Testis (tissue), 3 donors: Measurements from ENCODE around the gene ELP2. TPM values are rescaled to one million over a fixed set of nuclear protein-coding genes. Genes with fewer than 3 reads are reported as not detected.

Source experiments
- DNase-seq: peaks from one replicate; pipeline ENCODE4 v3.0.0-alpha.2; 2019
- H3K27ac ChIP-seq, 2 donors: fragments of 200-600 bp; sonication (generic); one replicate each; pipeline ENCODE4 v1.5.1; 2019
- H3K27me3 ChIP-seq: fragments of 200-600 bp; sonication (generic); one replicate; pipeline ENCODE4 v1.5.1; 2019
- H3K36me3 ChIP-seq: fragments of 200-600 bp; sonication (generic); one replicate; pipeline ENCODE4 v1.5.1; 2017; ENCODE audit warnings: low read depth; ENCODE audit errors: missing control alignments
- H3K4me1 ChIP-seq: fragments of 200-600 bp; sonication (generic); one replicate; pipeline ENCODE4 v1.5.1; 2019
- H3K4me3 ChIP-seq, 2 donors: fragments of 200-600 bp; sonication (generic); one replicate each; pipeline ENCODE4 v1.5.1; 2017 to 2019
- H3K9me3 ChIP-seq: fragments of 200-600 bp; sonication (generic); one replicate; pipeline ENCODE4 v1.5.1; 2017
- POLR2A ChIP-seq: fragments of 450-650 bp; IDR thresholded peaks from one replicate; pipeline ENCODE4 v1.6.1; 2017; ENCODE audit warnings: antibody characterized with exemption, mild to moderate bottlenecking, moderate library complexity
- WGBS, 2 donors: methylation state at CpG; one replicate each; pipeline ENCODE4 v1.1.5; 2018; 5-methylcytosine and 5-hydroxymethylcytosine counted together
- intact Hi-C: fragments of 100-400 bp; cut with DNase I; formaldehyde crosslinking; loops from one replicate; pipeline ENCODE4 v1.15.1; 2023; ENCODE audit warnings: low total_unique reads
- polyA plus RNA-seq: library from polyadenylated mRNA; stranded (reverse); fragments of 350-450 nt; fragmentation: Illumina TruSeq; extraction: RNeasy Lipid Tissue Mini Kit (QIAGEN cat#74804); gene quantifications from one replicate; pipeline ENCODE4 v1.2.3, GENCODE V29; 2014; ENCODE audit warnings: low read depth, low replicate concordance; ENCODE audit not compliant: insufficient read depth
- total RNA-seq, 2 donors: library from RNA; depleted of rRNA; stranded (reverse); fragments of >200 nt; gene quantifications; one replicate each; pipeline ENCODE4 v1.2.3, GENCODE V29; 2016
- TF ChIP-seq, protein P1 (sequence below), 3 experiments: fragments of 450-650 bp in 2 of 3; fragments of 200-600 bp in 1 of 3; sonication (generic) in 1 of 3; IDR thresholded peaks; one replicate each; pipeline ENCODE4 v1.5.1; 2016 to 2019; ENCODE audit warnings: antibody characterized with exemption in 3 of 3, mild to moderate bottlenecking in 2 of 3, moderate library complexity in 1 of 3

The ELP2 gene
- total and polyA plus RNA-seq, 3 donors from 2014 or later: 81.0 to 95.2 (median 94.8) TPM

DNA sequence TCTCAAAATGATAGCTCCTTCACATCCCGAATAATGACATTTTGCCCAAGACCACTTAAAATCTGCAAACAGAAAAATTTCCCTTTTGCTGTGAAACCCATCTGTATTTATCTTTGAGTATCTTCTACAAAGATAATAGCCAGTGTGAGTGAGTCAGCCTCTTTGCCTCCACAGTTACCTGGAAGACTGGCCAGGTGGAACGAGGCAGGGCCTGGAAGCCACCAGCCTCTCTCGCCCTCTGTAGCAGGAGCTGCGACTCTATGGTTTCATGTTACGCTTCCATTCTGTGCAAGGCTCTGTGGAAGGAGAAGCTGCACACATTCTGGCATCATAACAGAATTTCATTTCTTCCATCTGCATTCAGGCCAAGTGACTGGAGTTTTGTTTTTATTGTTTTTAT is 9.5 kb downstream of the ELP2 start:
- no peak for TF ChIP-seq POLR2A
- TF ChIP-seq, protein P1, sequence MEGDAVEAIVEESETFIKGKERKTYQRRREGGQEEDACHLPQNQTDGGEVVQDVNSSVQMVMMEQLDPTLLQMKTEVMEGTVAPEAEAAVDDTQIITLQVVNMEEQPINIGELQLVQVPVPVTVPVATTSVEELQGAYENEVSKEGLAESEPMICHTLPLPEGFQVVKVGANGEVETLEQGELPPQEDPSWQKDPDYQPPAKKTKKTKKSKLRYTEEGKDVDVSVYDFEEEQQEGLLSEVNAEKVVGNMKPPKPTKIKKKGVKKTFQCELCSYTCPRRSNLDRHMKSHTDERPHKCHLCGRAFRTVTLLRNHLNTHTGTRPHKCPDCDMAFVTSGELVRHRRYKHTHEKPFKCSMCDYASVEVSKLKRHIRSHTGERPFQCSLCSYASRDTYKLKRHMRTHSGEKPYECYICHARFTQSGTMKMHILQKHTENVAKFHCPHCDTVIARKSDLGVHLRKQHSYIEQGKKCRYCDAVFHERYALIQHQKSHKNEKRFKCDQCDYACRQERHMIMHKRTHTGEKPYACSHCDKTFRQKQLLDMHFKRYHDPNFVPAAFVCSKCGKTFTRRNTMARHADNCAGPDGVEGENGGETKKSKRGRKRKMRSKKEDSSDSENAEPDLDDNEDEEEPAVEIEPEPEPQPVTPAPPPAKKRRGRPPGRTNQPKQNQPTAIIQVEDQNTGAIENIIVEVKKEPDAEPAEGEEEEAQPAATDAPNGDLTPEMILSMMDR (IDR thresholded peaks at IDR 0.05): no peak
- no peak overlapping the region for H3K4me3 ChIP-seq
- WGBS, 2 donors: 89 to 91% methylated on average over 5 of the region's 5 CpGs
- H3K27me3 ChIP-seq: no peaks in the 10 kb centered on the region
- no peaks in the 10 kb centered on the region for H3K36me3 ChIP-seq
- no peak for DNase-seq
- H3K9me3 ChIP-seq: no peaks in the 10 kb centered on the region
- no peaks in the 10 kb centered on the region for H3K4me1 ChIP-seq
- intact Hi-C loops: no loop called here
- H3K27ac ChIP-seq: no peak overlapping the region

DNA sequence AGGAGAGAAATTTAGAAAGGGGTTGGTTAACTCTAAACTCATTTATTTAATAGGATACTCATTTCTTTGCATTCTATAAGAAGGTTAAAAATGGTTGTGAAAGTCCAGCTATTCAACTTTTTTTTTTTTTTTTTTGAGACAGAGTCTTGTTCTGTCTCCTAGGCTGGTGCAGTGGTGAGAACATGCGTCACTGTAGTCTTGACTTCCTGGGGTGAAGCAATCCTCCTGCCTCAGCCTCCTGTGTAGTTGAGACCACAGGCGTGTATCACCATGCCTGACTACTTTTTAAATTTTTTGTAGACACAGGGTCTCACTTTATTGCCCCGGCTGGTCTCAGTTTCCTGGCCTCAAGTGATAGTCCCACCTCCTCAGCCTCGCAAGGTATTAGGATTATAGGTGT is 11.9 kb downstream of the ELP2 start:
- no peaks in the 10 kb centered on the region for H3K36me3 ChIP-seq
- TF ChIP-seq, protein P1 (IDR thresholded peaks at IDR 0.05): no peak
- TF ChIP-seq POLR2A: no peak
- no peaks in the 10 kb centered on the region for H3K9me3 ChIP-seq
- H3K4me1 ChIP-seq: no peaks in the 10 kb centered on the region
- H3K27ac ChIP-seq: no peak overlapping the region
- intact Hi-C loops: no loop called here
- no peaks in the 10 kb centered on the region for H3K27me3 ChIP-seq
- WGBS, 2 donors: 94 to 96% methylated on average over 4 of the region's 4 CpGs
- DNase-seq: no peak
- no peak overlapping the region for H3K4me3 ChIP-seq

DNA sequence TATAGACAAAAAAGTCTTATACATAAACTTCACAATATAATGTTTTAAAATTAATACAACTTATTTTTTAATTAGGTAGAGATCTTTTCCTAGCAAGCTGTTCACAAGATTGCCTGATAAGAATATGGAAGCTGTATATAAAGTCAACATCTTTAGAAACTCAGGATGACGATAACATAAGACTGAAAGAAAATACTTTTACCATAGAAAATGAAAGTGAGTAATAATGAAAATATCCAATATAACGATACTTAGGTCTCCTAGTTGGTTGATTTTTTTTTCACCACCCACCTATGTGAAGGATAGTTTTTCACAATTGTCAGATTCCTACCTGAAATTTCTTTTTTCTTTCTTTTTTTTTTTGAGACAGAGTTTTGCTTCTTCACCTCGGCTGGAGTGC is 13.1 kb downstream of the ELP2 start:
- Histone ChIP-seq H3K4me3 (no peak overlapping the region), H3K9me3 (no peaks in the 10 kb centered on the region), H3K36me3 (no peaks in the 10 kb centered on the region), H3K27me3 (no peaks in the 10 kb centered on the region), H3K4me1 (no peaks in the 10 kb centered on the region), H3K27ac (no peak overlapping the region)
- intact Hi-C loops: no loop called here
- WGBS, 2 donors: 93 to 94% methylated on average over 3 of the region's 3 CpGs
- TF ChIP-seq, protein P1 (IDR thresholded peaks at IDR 0.05): no peak
- TF ChIP-seq POLR2A: no peak
- DNase-seq: no peak

DNA sequence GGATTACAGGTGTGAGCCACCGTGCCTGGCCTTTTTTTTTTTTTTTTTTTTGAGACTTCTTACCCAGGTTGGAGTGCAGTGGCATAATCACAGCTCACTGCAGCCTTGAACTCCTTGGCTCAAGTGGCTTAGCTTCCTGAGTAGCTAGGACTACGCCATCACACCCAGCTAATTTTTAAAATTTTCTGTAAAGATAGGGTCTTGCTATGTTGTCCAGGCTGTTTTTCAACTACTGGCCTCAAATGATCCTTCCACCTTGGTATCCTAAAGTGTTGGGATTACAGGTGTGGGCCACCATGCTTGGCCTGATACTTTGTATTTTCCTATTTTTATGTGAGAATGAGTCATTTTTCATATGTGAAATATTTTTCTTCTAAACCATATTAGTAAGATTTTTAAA is 13.7 kb downstream of the ELP2 start:
- no peak overlapping the region for H3K4me3 ChIP-seq
- no peak overlapping the region for H3K27ac ChIP-seq
- no peaks in the 10 kb centered on the region for H3K4me1 ChIP-seq
- no peak for TF ChIP-seq POLR2A
- TF ChIP-seq, protein P1 (IDR thresholded peaks at IDR 0.05): no peak
- intact Hi-C loops: no loop called here
- H3K9me3 ChIP-seq: no peaks in the 10 kb centered on the region
- WGBS, 2 donors: 97 to 100% methylated on average over 2 of the region's 2 CpGs
- no peaks in the 10 kb centered on the region for H3K27me3 ChIP-seq
- no peak for DNase-seq
- H3K36me3 ChIP-seq: no peaks in the 10 kb centered on the region

DNA sequence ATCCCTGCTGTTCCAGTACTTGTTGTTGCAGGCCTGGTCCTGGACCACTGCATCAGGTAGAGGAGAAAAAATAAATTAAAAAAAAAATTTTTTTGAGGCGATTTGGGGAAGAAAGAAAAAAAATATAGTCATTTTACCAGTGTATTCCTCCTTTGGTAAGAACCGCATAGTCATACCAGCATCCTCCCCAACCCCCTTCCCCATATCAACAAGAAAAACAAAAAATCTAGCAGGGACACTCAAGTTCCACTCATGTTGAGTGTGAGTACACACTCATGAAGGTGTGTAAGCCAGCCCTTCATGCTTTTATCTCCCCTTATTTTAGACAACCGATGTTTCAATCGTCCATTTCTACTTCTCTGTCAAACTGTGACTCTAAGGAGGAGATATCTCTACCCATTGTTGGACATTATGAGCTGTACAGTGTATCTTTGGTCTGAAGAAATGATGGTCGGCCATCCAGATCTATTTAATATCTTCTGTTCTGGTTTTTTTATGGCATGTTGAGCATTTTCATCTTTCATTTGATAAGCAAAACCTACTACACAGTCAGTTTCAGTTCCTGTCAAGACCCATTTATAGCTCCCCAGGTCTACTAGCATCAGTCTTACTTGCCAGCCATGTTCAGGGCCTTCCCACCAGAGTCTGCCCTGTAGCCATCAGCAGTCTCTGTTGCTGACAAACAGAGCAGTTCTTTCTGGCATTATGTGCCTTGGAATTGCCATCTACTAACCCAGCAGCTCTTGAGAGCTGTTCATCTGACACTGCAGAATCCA is 20.0 kb downstream of the ELP2 start:
- no peak for DNase-seq
- no peak overlapping the region for H3K27ac ChIP-seq
- no peaks in the 10 kb centered on the region for H3K27me3 ChIP-seq
- peaks cover 19% of the 10 kb centered on the region for H3K4me1 ChIP-seq
- no peaks in the 10 kb centered on the region for H3K36me3 ChIP-seq
- no peak for TF ChIP-seq POLR2A
- TF ChIP-seq, protein P1 (IDR thresholded peaks at IDR 0.05): no peak
- H3K4me3 ChIP-seq: no peak overlapping the region
- intact Hi-C loops: no loop called here
- 85 to 86% methylated on average over 5 of the region's 5 CpGs for WGBS, 2 donors
- no peaks in the 10 kb centered on the region for H3K9me3 ChIP-seq
